ENCODE measurements around the gene PTPN14. TPM values are rescaled to one million over a fixed set of nuclear protein-coding genes. Genes with fewer than 3 reads are reported as not detected.

PTPN14 gene
- total RNA-seq, 4 donors from 2014 or later = 4.5 to 9.7 (median 7.1) TPM

DNA sequence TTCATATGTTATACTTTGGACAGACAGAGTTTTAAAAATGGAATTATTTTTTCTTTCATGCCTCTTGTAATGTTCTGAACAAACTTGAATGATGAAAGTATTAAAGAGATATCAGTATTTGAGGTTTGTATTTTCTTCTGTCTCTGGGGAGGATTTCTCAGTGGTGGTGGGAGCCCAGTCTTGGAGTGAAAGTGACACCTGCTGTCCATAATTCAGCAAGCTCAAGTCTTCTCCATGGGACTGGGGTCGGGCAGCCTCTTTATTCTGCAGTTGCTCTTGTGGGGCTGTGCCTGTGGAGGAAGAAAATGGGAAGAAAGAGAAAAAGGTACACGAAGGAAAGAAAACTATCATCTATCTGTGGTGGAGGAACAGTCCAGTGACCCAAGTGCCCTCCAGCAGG lies 214.4 kb downstream of the PTPN14 start:
- H3K27ac ChIP-seq = peak overlapping the region; percentile 22 to 63 (median 36)
- H3K27me3 ChIP-seq = no peaks in the 10 kb centered on the region
- no peaks in the 10 kb centered on the region for H3K36me3 ChIP-seq
- no peak for DNase-seq
- WGBS, 2 donors (ENCODE audit: low coverage in 1 of 2) = 75 to 81% methylated on average over 2 of the region's 2 CpGs
- in situ Hi-C loops (cut with MboI; ENCODE audit: low pct_ligation_motif_present in 1 of 4, low pct_unique_long_range_greater_than_20kb in 1 of 4, low sequenced_read_pairs in 3 of 4) = loop anchor here in 3 of 4 donors (10.0 to 25.0 kb wide), 2 partner anchors 248 to 250 kb away; no protein-coding TSS in a partner anchor
- H3K9me3 ChIP-seq = no peaks in the 10 kb centered on the region
- H3K4me3 ChIP-seq = no peak overlapping the region
- intact Hi-C loops (cut with DNase I; ENCODE audit: low total_unique reads) = no loop called here
- TF ChIP-seq EP300 (IDR thresholded peaks at IDR 0.05; ENCODE audit: low read depth) = no peak
- TF ChIP-seq POLR2AphosphoS5 (IDR thresholded peaks at IDR 0.05) = no peak
- TF ChIP-seq, protein P1, sequence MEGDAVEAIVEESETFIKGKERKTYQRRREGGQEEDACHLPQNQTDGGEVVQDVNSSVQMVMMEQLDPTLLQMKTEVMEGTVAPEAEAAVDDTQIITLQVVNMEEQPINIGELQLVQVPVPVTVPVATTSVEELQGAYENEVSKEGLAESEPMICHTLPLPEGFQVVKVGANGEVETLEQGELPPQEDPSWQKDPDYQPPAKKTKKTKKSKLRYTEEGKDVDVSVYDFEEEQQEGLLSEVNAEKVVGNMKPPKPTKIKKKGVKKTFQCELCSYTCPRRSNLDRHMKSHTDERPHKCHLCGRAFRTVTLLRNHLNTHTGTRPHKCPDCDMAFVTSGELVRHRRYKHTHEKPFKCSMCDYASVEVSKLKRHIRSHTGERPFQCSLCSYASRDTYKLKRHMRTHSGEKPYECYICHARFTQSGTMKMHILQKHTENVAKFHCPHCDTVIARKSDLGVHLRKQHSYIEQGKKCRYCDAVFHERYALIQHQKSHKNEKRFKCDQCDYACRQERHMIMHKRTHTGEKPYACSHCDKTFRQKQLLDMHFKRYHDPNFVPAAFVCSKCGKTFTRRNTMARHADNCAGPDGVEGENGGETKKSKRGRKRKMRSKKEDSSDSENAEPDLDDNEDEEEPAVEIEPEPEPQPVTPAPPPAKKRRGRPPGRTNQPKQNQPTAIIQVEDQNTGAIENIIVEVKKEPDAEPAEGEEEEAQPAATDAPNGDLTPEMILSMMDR (IDR thresholded peaks at IDR 0.05) = no peak
- H3K4me1 ChIP-seq = peaks cover 0 to 3% (median 0%) of the 10 kb centered on the region in 4 donors

DNA sequence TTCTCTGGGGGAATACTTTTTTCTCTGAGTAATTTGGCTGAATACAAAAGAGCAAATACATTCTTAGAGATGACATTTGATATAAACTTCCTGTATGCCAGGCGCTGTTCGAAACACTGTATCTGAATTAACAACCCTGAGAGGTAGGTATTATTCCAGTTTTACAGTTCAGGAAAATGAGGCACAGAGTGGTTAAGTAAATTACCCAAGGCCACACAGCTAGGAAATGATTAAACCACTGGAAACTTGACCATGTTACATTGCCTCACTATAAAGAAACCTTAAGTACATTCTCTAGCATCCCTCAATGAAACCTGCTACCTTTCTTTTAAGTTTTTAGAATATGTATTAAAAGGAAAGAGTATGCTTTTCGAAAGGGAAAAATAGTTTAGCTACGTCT lies 215.8 kb downstream of the PTPN14 start:
- Histone ChIP-seq H3K9me3 (no peaks in the 10 kb centered on the region), H3K4me1 (peaks cover 0 to 3% (median 0%) of the 10 kb centered on the region in 4 donors), H3K27me3 (no peaks in the 10 kb centered on the region), H3K36me3 (no peaks in the 10 kb centered on the region), H3K27ac (no peak overlapping the region), H3K4me3 (no peak overlapping the region)
- intact Hi-C loops (cut with DNase I; ENCODE audit: low total_unique reads) (no loop called here), in situ Hi-C loops (cut with MboI; ENCODE audit: low pct_ligation_motif_present in 1 of 4, low pct_unique_long_range_greater_than_20kb in 1 of 4, low sequenced_read_pairs in 3 of 4) (loop anchor here in 3 of 4 donors (10.0 to 25.0 kb wide), 2 partner anchors 249 to 252 kb away; no protein-coding TSS in a partner anchor)
- DNase-seq = no peak
- 90 to 98% methylated on average over 4 of the region's 4 CpGs for WGBS, 2 donors (ENCODE audit: low coverage in 1 of 2)
- TF ChIP-seq EP300 (IDR thresholded peaks at IDR 0.05; ENCODE audit: low read depth) (no peak), POLR2A (IDR thresholded peaks at IDR 0.05) (no peak), POLR2AphosphoS5 (IDR thresholded peaks at IDR 0.05) (no peak)
- TF ChIP-seq, protein P1 (IDR thresholded peaks at IDR 0.05) = no peak

DNA sequence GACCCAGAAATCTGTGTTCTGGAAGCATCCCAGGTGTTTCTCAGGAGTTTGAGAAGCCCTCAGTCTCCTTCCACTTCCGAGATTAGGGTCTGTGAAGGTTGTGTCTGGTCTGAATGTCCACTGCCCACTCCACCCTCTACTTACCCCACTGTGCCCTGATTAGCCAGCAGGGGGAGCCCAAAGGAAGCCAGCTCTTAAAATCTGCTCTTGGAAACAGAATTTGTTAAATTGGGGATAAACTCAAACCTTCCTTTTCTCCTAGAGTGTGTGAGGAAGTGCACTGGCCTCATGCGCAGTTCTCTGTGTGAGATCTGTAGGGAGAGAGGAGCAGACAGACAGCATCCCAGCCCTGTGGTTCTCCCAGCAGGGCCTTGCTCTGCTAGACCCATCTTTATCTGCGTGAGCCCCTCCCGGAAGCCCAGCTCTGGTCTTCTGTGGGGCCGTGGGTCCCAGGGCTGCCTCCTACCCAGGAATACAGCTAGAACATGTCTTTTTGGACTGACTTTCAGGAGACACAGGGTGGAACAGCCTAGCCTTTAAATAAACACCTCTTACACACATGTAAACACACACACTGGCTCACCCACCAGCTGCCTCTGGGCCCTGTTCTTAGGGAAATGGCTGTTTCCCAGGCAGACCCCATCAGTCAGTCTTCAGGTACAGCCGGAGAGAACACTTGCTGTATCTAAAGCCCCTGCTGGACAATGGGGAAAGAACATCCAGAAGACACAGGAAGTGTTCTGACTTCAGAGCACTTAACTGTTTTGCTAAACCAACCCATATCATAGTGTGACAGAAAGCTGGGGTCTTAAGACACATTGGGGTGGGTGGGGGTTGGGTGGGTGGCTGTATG lies 218.2 kb downstream of the PTPN14 start:
- intact Hi-C loops (cut with DNase I; ENCODE audit: low total_unique reads) = loop anchor here (5.0 kb wide), 2 partner anchors 121 to 254 kb away; no protein-coding TSS in a partner anchor
- TF ChIP-seq EP300 (IDR thresholded peaks at IDR 0.05; ENCODE audit: low read depth) (no peak), POLR2AphosphoS5 (IDR thresholded peaks at IDR 0.05) (no peak)
- TF ChIP-seq, protein P1 (IDR thresholded peaks at IDR 0.05) = peak; percentile 68 to 84 (median 77)
- in situ Hi-C loops (cut with MboI; ENCODE audit: low pct_ligation_motif_present in 1 of 4, low pct_unique_long_range_greater_than_20kb in 1 of 4, low sequenced_read_pairs in 3 of 4) = loop anchor here in 3 of 4 donors (10.0 to 25.0 kb wide), 2 partner anchors 252 to 254 kb away; no protein-coding TSS in a partner anchor
- Histone ChIP-seq H3K4me1 (peaks cover 0 to 3% (median 0%) of the 10 kb centered on the region in 4 donors), H3K27ac (peak overlapping the region in 1 of 4 donors; percentile 17), H3K27me3 (no peaks in the 10 kb centered on the region), H3K9me3 (no peaks in the 10 kb centered on the region), H3K4me3 (no peak overlapping the region), H3K36me3 (no peaks in the 10 kb centered on the region)
- WGBS, 2 donors (ENCODE audit: low coverage in 1 of 2) = 17 to 68% methylated on average over 1 to 6 of the region's 6 CpGs
- peak; percentile 57 for DNase-seq

DNA sequence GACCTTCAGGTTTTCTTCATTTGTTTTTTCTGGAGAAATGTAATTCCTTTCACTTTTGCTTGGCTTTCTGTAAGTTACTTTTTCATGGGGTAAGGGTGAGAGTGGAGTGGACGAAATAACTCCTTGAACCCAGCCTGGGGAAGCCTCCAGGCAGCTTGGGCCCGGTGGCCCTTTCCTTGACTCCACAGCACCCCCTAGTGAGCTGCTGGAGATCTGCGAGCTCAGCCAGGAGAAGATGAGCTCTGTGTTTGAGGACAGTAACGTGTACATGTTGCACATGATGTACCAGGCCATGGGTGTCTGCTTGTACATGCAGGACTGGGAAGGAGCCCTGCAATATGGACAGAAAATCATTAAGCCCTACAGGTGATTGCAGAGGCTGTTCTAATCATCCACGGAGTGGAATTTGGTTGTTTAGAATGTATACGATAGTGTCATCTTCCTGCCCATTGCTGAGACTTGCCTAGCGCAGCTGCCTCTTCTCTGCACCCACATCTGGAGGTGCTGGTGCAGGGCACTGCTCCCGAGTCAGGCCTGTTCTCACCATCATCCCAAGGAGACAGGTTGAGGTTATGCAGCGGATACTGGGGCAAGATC lies 219.5 kb downstream of the PTPN14 start:
- TF ChIP-seq, protein P1 (IDR thresholded peaks at IDR 0.05) = peak; percentile 54 to 80 (median 66)
- TF ChIP-seq POLR2AphosphoS5 (IDR thresholded peaks at IDR 0.05) = no peak

More for the DNA sequence above, 219.5 kb downstream of the PTPN14 start:
- in situ Hi-C loops (cut with MboI; ENCODE audit: low pct_ligation_motif_present in 1 of 4, low pct_unique_long_range_greater_than_20kb in 1 of 4, low sequenced_read_pairs in 3 of 4) (loop anchor here in 3 of 4 donors (10.0 to 25.0 kb wide), 2 partner anchors 253 to 255 kb away; no protein-coding TSS in a partner anchor), intact Hi-C loops (cut with DNase I; ENCODE audit: low total_unique reads) (loop anchor here (2.0 to 5.0 kb wide), 3 partner anchors 71 to 255 kb away; no protein-coding TSS in a partner anchor)
- H3K4me3 ChIP-seq = no peak overlapping the region
- no peaks in the 10 kb centered on the region for H3K27me3 ChIP-seq
- DNase-seq = peak; percentile 30
- peaks cover 0 to 3% (median 0%) of the 10 kb centered on the region in 4 donors for H3K4me1 ChIP-seq
- no peak overlapping the region for H3K27ac ChIP-seq
- 72% methylated on average over 9 of the region's 9 CpGs; no CpG with 5 or more reads in 1 of the 2 donors for WGBS, 2 donors (ENCODE audit: low coverage in 1 of 2)
- H3K9me3 ChIP-seq = no peaks in the 10 kb centered on the region
- H3K36me3 ChIP-seq = no peaks in the 10 kb centered on the region

Data from transverse colon (tissue), 4 donors.